ENCODE measurements around the gene LAMC2. TPM values are rescaled to one million over a fixed set of nuclear protein-coding genes. Genes with fewer than 3 reads are reported as not detected.

LAMC2 gene
- total and polyA plus RNA-seq, 9 donors = 0.47 to 33.7 (median 2.9) TPM

DNA sequence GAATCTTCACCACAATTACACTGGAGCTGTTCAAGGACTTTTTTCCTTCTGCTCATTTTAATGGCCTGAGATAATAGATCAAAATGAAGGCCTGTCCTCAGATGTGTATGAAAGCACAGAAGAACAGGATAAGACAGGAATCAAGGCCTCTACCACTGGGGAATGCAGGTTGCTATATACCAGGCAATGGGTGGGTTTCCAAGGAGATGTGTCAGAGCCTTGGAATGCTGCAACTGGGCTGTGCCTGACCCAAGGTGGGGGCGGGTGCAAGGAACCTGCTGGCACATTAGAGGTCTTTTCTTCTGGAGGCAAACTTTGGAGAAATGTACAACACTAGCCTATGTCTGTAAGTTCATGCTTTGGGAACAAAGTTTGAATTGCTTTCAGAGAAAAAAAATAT lies 21.7 kb upstream of the LAMC2 start:
- Histone ChIP-seq H3K36me3 (no peaks in the 10 kb centered on the region), H3K27ac (no peak overlapping the region)

DNA sequence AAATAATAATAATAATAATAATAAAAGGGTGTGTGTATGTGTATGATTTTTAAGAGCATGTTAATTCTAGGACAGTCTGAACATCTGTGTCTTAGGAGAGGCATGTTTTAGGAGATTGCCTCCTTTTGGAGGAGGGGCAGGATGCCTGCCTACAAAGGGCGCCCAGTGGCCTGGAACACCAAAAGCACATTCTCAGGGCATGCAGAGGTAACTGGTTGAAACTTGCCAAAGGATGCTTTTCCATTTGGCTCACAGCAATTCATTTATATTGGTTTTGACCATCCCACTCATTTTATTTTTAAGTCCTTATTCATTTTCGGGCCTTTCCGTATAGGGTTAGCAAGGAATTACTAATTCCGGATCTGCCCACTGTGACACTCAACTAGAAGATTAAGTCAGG lies 21.1 kb upstream of the LAMC2 start:
- TF ChIP-seq, protein P1, sequence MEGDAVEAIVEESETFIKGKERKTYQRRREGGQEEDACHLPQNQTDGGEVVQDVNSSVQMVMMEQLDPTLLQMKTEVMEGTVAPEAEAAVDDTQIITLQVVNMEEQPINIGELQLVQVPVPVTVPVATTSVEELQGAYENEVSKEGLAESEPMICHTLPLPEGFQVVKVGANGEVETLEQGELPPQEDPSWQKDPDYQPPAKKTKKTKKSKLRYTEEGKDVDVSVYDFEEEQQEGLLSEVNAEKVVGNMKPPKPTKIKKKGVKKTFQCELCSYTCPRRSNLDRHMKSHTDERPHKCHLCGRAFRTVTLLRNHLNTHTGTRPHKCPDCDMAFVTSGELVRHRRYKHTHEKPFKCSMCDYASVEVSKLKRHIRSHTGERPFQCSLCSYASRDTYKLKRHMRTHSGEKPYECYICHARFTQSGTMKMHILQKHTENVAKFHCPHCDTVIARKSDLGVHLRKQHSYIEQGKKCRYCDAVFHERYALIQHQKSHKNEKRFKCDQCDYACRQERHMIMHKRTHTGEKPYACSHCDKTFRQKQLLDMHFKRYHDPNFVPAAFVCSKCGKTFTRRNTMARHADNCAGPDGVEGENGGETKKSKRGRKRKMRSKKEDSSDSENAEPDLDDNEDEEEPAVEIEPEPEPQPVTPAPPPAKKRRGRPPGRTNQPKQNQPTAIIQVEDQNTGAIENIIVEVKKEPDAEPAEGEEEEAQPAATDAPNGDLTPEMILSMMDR (IDR thresholded peaks at IDR 0.05) = no peak
- TF ChIP-seq EP300 (IDR thresholded peaks at IDR 0.05) = no peak
- no peak for TF ChIP-seq POLR2A (IDR thresholded peaks at IDR 0.05)
- H3K36me3 ChIP-seq = no peaks in the 10 kb centered on the region
- DNase-seq = no peak
- WGBS, 3 donors = 89 to 97% (median 97%) methylated on average over 4 of the region's 4 CpGs
- no peak overlapping the region for H3K4me3 ChIP-seq
- no peaks in the 10 kb centered on the region for H3K9me3 ChIP-seq
- H3K4me1 ChIP-seq (ENCODE audit: insufficient read depth) = no peaks in the 10 kb centered on the region
- no peaks in the 10 kb centered on the region for H3K27me3 ChIP-seq
- intact Hi-C loops (cut with DNase I) = no loop called here
- H3K27ac ChIP-seq = no peak overlapping the region

More for the DNA sequence above, 21.7 kb upstream of the LAMC2 start:
- Histone ChIP-seq H3K27me3 (no peaks in the 10 kb centered on the region), H3K4me1 (ENCODE audit: insufficient read depth) (no peaks in the 10 kb centered on the region), H3K9me3 (no peaks in the 10 kb centered on the region), H3K4me3 (no peak overlapping the region)
- TF ChIP-seq, protein P1 (IDR thresholded peaks at IDR 0.05) = no peak
- TF ChIP-seq POLR2A (IDR thresholded peaks at IDR 0.05) = no peak
- TF ChIP-seq EP300 (IDR thresholded peaks at IDR 0.05) = no peak
- WGBS, 3 donors = 68 to 77% (median 74%) methylated on average over 1 of the region's 1 CpG
- DNase-seq = no peak
- intact Hi-C loops (cut with DNase I) = no loop called here

DNA sequence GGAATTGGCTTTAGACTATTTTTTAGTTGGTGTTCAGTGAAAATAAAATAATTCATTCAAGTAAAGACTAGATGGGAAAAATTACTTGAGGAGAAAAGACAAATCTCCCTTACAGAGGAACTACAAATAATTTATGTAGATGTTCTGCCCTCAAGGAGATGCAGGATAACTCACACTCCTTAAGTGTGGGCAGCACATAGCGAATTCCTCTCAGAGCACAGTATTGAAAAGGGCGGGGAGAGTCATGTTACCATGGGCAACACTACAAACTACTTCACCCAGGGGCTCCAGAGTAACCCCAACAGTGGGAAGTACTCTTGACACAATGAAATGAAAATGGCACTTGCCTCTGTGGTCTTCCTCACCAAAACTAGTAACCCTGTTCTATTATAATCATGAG lies 20.6 kb upstream of the LAMC2 start:
- Histone ChIP-seq H3K4me1 (ENCODE audit: insufficient read depth) (no peaks in the 10 kb centered on the region), H3K27me3 (no peaks in the 10 kb centered on the region), H3K9me3 (no peaks in the 10 kb centered on the region), H3K4me3 (no peak overlapping the region), H3K36me3 (no peaks in the 10 kb centered on the region), H3K27ac (no peak overlapping the region)
- intact Hi-C loops (cut with DNase I) = no loop called here
- DNase-seq = no peak
- WGBS, 3 donors = 86 to 97% (median 96%) methylated on average over 2 of the region's 2 CpGs
- TF ChIP-seq POLR2A (IDR thresholded peaks at IDR 0.05) = no peak
- no peak for TF ChIP-seq EP300 (IDR thresholded peaks at IDR 0.05)

DNA sequence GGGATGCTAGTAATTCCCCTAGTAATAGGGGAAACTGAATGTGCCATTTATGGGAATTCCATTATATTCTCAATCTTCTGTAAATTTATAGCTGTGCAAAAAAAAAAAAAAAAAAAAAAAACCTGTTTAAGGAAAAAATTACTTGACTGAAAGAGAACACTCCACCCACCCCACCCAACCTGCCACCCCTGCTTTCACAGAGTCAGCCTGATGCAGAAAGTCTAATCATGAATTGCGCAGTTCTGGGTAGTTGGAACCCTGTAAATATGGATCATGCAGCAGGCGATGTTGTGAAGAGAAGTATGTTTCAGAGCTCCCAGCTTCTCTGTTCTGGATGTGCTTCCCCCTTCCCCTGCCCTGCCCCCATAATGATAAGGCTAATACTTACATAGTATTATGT lies 19.6 kb upstream of the LAMC2 start:
- no peak overlapping the region for H3K27ac ChIP-seq
- TF ChIP-seq POLR2A (IDR thresholded peaks at IDR 0.05) = no peak
- TF ChIP-seq, protein P1 (IDR thresholded peaks at IDR 0.05) = no peak
- no peak for DNase-seq
- 95 to 99% (median 98%) methylated on average over 2 of the region's 2 CpGs for WGBS, 3 donors
- H3K4me1 ChIP-seq (ENCODE audit: insufficient read depth) = no peaks in the 10 kb centered on the region
- H3K36me3 ChIP-seq = no peaks in the 10 kb centered on the region
- H3K27me3 ChIP-seq = no peaks in the 10 kb centered on the region
- H3K9me3 ChIP-seq = no peaks in the 10 kb centered on the region
- H3K4me3 ChIP-seq = no peak overlapping the region
- intact Hi-C loops (cut with DNase I) = no loop called here

DNA sequence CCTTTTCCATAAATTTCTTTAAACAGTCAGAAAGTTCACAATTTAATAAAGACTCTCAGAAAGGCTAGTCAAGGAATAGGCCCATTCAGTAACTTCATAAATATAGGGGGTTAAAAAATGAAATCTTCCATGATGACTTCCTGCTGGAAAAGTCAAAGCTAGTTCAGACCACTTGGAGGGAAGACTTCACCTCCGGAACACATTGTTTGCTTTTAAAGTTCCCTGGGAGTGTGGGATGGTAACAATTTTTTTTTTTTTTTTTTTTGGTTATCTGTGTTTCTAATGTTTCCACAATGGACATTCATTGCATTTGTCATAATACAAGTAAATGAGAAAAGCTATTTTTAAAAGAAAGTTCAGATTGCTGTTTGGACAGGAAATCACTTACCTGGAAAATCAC lies 18.4 kb upstream of the LAMC2 start:
- Histone ChIP-seq H3K27me3 (no peaks in the 10 kb centered on the region), H3K27ac (no peak overlapping the region), H3K4me3 (no peak overlapping the region), H3K9me3 (no peaks in the 10 kb centered on the region), H3K36me3 (no peaks in the 10 kb centered on the region), H3K4me1 (ENCODE audit: insufficient read depth) (no peaks in the 10 kb centered on the region)
- intact Hi-C loops (cut with DNase I) = no loop called here
- TF ChIP-seq POLR2A (IDR thresholded peaks at IDR 0.05) (no peak), EP300 (IDR thresholded peaks at IDR 0.05) (no peak)
- TF ChIP-seq, protein P1 (IDR thresholded peaks at IDR 0.05) = no peak
- 12 to 21% (median 12%) methylated on average over 1 of the region's 1 CpG for WGBS, 3 donors
- no peak for DNase-seq

Data from ovary (tissue), 9 donors.